GM21576 (cell line): Measurements from ENCODE around the gene PLPP7.
"Not testable (repeated sequence)": the region's sequence is repeated elsewhere in the genome, so short reads cannot be mapped to it uniquely, and the experiment has no call there.

Experiments used
- ATAC-seq: cut with Tn5 transposase; IDR thresholded peaks from one replicate; pipeline ENCODE4 v1.9.1; 2021; ENCODE audit warnings: mild to moderate bottlenecking, moderate library complexity; ENCODE audit not compliant: unreplicated experiment

The PLPP7 gene

DNA sequence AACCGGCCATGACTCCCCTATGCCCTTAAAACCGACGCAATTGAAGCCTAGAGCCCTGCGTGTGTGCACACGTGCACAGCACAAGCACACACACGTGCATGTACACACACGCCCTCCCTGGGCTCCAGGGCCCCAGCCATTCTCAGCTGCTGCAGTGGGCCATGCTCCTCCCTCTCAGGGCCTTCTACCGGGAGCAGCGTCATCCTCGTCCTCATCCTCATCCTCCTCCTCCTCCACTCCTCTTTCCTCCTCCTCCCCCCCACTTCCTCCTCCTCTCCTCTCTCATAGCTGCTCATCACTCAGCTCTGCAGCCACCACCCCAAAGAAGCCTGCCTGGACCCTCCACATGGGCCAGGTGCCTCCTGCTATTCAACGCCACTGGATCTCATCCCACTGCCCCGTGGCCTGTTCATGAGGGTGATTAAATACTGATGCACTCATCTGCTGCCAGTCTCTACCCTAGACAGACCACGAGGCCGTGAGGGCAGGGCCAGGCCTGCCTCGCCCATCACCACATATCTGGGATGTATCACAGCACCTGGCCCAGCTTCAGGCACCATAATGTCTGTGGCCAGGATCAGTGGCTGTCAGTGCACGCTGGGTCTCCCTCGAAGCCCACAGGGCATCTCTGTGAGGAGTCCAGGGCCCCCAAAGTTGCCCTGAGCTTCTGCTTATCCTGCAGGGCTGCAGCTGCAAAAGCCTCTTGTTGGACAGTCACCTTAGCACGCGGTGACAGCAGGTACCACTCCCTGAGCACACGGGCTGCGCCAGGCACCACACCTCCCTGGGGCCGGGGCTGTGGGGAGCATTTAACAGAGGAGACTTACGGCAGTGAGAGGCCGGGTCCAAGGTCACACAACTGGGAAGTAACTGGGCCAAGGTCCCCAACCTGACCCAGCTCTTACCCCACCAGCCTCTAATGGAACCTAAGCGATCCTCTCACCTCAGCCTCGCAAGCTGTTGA, 23.0 kb upstream of the PLPP7 start:
- ATAC-seq, result no peak

DNA sequence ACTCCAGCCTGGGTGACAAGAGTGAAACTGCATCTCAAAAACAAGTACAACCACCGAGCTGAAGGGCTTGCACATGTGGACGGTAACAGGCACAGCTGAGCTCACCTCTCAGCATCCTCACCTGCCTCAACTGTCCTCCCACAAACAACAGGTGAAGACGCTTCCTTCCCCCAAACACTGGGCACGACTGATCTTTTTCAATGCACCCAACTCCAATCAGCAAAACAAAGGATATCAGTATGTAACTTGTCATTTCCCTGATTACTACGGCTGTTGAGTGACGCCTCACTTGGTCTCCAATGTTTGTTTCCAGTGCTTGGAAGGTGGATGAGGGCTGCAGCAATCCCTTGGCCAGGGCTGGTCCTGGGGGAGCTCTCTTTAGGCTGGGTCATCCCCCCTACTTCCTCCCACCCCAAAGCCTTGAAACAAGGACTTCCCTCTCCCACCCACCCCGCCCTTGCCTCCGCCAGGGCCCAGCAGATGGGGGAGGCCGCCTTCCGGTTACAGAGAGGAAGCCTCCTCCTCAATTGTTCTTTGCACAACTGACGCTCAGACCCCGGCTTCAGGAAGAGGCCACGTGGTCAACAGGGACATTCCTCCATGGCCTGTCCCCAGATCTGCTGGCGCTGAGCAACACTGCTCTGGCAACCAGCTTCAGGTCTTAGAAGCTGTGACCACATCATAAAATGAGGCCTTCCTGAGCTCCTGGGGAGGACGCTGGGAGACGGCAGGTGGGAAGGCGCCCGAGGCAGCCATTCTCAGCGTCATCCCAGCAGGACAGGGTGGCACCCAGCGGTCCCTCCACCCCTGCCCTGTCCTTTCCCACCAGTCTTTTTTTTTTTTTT, 19.1 kb upstream of the PLPP7 start:
- no peak for ATAC-seq

DNA sequence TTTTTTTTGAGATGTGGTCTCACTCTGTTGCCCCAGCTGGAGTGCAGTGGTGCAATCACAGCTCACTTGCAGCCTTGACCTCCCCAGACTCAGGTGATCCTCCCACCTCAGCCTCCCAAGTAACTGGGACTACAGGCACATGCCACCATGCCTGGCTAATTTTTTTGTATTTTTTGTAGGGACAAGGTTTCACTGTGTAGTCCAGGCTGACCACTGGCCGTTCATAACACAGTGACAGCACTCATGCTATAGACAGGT, 18.6 kb upstream of the PLPP7 start:
- ATAC-seq, result not testable (repeated sequence)

DNA sequence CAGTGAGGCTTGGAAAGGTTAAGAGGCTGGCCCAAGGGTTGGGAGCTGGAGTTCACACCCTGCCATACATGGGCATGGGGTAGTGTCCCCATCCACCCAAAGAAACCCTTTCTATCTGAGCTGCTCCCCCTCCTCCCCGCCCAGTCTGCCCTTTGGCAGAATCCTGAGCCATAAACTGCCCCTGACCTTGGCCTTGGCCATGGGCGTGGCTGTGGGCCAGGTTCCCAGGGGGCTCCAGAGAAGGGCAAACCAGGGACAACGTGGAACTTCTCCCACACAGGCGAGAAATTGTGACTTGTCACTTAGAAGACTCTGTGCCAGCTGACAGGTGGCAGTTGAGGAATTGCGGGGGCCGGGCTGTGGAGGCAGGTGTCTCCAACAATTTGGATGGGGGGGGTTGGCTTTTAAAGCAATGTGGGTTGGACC, 18.0 kb upstream of the PLPP7 start:
- ATAC-seq, result no peak

DNA sequence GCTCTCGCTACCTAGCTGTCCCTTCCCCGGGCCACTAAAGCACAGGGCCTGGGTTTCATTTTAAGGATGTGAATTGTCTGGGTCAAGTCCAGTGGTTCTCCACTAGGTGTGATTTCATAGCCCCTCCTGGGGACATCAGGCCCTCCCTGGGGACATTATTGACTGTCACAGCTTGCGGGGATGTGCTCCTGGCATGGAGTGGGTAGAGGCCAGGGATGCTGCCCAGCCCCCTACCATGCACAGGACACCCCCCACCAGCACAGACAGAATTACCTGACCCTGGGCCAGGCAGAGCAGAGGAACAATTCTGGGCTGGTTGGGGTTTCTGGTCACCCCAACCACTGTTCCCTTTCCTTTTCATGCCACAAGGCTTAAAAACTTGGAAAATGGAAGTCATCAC, 17.3 kb upstream of the PLPP7 start:
- no peak for ATAC-seq

DNA sequence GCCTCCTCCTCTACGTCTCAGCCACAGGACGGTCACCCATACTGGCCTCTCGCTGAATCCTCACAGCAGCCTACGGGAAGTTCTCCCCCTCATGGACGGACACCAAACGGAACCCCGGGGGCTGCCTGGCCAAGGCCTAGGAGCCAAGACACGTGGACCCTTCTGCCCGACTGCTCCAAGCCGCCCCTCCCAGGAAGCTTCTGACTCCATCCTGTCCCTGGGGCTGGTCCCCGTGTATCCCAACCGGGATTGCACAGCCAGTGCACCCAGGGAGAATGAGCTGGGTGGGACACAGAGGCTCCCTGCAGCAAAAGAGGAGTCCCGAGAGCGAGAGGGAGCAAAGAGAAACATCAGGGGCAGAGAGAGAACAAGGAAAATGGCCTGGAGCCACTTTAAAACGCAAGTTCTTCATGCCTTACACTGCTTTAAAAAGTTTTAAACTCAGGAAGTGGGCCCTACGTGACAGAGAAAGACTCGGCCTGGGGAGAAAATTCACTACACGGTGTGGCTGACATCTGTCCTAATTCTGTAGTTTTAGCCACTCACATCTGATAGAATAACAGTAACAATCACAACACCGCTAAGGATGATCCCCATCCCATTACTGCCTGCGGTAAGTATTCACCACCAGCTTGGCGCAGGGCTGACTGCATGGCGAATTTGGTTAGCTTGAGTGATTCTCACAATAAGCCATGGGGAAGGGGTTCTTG, 16.2 kb upstream of the PLPP7 start:
- no peak for ATAC-seq

DNA sequence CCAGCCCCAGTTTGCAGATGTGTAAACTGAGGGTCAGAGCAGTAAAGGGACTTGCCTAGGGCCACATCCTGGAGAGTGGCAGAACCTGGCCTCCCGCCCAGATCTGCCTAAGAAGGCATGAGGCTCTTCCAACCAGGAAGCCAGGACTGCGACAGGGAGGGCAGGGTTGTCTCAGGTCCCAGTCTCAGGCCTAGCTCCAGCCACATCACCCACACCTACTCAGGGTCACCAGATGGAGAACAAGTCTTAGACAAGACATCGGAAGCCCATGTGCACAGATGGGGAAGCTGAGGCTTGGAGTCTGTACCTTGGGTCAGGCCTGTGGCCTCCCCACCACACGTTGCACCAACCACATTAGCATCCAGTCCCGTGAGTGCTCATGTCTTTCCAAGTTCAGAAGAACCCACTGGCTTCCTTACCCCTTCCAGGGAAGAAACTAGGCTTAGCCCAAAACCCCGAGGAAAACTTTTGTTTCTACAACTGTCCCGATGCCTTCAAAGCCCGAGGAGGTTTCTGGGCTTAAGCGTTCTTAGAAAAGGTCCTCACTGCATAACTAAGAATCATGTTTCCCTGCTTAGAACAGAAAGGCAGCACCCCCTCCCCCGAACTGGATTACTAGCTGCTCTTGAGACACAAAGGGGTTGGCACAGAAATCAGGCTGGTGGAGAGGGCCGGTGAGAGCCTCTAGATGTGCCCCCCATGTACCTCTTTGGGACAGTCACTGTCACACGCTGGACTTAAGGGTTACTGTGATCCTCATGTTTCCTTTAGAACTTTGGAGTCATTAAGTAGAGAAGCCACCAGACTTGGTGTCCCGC, 15.5 kb upstream of the PLPP7 start:
- no peak for ATAC-seq

DNA sequence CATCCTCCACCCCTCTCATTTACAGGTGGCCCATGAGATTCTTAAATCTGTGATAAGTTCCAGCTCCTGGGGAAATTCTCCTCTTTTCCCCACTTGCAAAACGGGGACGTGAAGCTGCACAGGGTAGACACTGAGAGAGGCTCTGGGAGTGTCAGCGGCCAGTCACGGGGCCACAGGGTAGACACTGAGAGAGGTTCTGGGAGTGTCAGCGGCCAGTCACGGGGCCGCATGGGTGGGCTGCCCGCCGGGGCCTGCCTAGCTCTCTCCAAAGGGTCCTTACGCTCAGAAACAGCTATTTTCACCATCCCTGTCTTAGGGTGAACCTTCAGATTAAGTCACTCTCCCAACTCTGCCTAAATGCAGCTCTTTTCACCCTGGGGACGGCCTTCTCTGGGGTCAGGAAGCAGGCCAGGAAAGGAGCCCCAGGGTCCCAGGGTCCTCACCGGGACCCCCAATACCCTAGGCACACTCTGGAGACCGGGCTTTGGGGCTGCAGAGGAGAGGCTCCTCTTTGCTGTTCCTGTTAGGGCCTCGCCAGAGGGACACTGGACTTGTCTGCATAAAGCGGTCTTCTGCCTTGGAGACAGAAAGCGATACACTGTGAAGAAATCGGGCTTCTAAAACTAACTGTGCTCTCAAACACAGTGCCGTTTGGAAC, 14.7 kb upstream of the PLPP7 start:
- no peak for ATAC-seq

DNA sequence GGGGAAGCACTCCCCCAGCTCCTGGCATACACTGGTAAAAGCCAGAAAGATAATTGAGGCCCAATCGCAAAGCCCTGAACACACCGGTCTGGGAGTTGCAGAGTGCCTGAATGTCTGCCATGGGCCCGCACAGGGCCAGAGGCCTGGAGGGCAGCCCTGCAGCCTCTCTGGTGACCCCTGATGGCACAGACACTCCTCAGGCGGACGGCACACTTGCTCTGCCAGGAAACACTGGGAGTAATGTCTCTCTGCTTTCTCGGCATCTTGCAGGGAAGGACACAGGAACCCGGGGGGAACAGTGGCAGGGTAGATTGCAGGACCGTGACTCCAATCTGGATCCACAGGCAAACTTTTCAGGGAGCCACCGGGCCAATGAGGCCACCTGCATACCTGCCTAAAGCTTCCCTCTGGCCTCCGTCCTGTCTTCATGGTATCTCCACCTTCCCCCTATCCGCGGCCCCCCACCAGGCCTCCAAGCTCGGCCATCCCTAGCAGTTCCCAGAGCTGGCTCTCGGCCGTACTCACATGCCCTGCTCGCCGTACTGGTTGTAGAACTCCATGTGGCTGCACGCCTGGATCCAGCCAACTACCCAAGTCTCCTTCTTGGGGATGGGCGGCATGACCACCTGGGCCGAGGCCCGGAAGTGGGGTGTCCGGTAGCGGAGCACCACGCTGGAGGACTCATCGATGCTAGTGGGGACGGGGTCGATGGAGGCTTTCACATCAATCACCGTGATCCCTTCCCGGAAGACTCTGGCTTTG, 14.0 kb upstream of the PLPP7 start:
- no peak for ATAC-seq

DNA sequence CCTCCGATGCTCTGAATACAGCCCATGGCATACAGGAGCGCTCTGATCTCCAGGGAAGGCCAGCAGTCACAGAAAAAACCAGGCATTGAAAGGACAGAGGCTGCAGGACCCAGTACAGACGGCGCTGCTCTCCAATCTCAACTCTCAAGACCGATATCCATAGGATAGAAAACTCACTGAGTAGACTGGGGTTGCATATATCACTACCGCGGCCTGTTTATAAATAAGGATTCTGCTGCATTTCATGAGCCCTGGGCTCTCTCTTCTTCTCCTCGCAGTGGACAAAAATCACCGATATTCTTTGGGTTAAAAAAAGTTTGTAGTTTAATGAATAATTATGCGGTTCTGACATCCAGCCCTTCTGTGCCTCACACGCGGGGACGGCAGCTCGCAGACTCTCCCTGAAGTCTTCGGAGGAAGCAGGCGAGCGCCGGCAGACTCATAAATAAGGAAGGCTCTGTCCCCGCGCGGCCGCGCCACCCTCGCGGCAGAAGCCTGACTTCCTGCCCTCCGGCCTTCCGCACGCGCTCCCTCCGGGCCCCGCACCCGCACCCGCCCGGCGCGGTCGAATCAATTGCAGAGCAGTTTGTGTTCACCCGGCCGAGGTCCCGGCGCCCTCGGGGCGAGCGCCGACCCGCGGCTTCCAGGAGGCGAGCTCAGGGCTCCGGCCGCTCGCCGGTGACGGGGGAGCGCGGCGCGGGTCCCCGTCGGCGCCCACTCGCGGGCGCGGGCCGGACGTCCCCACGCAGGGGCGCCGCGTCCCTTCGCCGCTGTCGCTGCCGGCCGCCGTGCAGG, 13.2 kb upstream of the PLPP7 start, which contains the start of gene FAM78A:
TSS of gene FAM78A (minus strand) at position 417 of the 795 bp plus-strand sequence. CDS start at position 86, 331 bp downstream.
- no peak for ATAC-seq

DNA sequence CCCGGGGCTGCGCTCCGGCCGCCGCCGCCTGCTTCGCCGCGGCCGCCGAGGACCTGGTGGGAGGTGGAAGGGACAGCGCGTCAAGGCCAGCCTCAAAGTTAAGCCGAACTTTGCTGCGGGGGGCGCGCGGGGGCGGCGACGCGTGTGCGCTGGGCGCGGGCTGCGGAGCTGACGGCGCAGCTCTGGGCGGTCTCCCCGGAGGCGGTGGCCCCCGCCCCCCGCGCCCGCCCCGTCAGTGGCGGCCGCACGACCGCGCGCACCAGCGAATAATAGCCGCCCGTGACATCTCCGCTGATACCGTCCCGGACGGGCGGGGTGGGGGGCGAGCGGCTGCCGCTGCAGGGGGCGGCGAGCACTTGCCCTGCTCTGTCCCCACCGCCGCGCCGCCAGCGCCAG, 12.6 kb upstream of the PLPP7 start:
- no peak for ATAC-seq

DNA sequence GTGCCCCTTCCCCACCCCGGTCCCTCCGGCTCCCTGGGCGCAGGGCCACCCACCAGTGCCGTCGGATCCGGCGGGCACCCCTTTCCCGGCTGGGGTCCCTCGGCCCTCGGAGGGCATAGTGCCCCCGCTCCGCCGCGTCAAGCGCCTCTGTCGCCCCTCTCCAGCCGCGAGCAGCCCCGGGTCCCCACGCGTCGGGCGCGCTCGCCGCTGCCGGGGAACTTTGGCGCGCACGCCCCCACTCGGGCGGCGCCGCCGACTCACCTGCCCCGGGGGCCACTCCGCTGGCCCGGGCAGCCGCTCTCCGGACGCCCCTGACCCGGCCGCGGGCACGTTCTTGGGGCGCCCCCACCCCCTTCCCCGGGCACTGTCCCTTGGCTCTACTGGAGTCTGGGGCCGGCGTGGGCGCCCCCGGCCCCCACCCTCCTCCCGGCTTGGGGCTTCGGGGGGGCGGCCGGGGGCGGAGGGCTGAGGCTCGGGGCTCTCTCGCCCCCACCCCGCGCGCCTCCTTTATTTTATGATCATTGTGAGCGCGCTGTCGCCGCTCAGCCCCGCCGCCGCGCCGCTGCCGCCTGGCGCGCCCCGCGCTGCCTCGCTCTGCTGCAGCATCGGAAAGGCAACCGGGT, 12.1 kb upstream of the PLPP7 start:
- no peak for ATAC-seq

DNA sequence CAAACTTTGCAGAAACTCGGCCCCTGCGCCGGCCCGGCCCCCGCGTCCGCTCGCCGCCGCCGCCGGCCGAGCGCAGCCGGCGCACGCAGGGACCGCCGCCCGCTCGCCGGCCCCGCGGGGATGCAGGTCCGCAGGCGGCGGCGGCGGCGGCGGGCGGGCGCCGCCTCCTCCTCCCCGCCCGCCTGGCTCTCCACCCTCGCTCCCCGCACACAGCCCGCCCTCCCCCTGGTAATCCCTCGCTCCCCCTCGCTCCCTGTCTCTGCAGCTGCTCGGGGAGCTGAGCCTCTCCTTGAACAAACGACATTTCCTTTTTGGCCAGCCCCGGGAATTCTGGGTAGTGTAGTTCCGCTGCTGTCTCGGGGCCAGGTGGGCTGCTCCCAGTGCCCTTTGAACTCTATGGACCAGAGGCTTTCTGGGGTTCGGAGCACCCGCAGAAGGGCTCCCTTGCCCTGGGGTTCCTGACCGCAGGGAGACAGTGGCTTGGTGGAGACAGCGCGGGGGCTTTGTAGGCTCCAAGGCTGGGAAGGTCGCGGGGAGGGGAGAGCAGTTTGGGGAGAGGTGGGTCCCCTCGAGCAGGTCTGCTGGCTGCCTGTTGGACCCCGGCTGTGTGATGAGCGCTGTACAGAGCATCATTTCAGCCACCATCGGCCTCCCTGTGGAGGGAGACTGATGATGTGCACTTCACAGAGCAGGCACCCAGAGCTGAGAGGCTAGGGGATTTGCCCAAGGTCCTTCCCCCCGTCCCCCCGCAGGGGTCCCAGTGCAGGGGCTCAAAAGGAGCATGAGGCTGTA, 11.4 kb upstream of the PLPP7 start:
- ATAC-seq, result no peak

DNA sequence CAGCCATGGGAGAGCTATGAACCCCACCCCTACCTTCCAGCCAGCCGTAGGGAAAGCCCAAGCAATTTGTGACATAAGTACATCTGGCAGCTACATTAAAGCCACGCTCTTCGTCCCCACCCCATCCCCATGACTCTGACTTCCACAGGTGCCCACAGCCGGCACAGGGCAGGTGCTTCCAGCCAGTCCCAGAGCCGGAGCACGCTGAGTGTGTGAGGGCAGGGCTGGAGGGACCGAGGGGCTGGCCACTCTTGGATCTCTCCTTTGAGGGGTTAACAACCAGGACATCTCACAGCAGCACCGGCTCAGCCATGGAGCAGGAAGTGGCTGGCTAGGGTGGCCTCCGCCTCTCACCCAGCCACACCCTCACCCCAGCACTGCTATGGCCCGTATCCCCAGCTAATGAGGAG, 10.8 kb upstream of the PLPP7 start:
- no peak for ATAC-seq

DNA sequence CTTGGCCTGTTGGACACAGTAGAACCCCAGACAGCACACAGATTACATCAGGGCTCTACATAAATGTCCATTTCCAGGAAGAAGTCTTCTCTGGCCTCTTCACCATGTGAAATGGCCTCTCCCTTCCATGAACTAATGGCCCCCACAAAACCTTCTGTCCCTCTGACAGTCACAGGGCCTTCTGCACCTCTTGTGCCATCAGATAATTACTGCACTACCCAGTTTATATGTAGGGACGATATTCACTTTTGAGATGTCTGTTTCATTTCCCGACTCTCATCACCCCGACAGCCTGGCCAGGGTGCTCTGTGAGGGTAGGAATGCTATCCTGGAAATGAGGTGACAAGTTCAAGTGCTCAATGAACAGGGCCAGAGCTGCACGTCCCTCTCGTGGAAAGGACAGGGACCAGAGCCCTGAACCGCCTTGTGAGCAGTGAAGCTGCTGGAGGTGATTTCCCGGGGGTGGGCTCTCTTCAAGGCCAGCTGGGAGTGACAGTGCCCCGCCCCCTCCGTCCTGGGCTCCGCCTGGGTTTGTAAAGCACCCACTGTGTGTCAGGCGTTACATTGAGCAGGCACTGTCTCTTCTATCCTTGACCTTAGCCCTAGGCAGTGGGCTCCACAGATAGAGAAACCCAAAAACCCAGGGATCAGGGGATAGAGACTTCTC, 10.2 kb upstream of the PLPP7 start:
- ATAC-seq, result no peak

DNA sequence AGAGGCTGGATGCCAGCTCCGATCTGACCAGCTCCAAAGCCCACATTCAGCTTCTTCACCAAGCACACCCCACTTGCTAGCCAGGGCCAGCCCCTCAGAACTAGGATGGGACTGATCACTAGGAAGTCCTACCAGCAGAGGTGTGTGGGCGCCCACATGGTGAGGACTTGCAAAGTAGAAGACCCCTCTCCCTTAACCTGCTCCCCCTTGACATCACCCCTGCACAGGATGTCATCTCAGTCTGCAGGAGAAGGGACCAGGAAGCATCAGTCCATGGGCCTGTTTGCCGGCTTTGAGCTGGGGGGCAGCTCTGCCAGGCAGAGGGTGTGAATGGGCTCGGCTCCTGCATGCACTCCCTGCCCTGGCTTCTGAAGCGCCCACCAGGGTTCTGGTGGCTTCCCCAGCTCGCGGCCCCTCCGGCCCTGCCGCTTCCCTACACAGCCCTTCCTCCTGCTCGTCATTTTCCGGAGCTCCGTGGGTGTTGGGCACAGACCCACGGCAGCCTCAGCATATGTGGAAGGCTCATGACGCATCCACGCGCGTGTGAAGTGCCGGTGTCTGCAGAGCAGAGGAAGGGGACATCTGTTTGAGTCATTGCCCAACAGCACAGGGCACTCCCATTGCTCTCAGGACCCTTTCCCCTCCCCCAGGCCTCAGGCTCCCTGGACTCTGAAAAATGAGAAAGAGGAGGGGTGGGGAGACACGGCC, 9.5 kb upstream of the PLPP7 start:
- no peak for ATAC-seq
